Transverse colon (tissue), 4 donors: ENCODE results near the gene PASK. TPM values are rescaled to one million over a fixed set of nuclear protein-coding genes. Genes with fewer than 3 reads are reported as not detected.

Source experiments
- DNase-seq: peaks from one replicate; pipeline ENCODE4 v3.0.0-alpha.2; 2019
- H3K27ac ChIP-seq, 4 donors: fragments of 200-600 bp; sonication (generic); 2 replicates each; pipeline ENCODE4 v1.5.1; 2016 to 2018; ENCODE audit warnings: inconsistent platforms in 4 of 4
- H3K27me3 ChIP-seq: fragments of 200-600 bp; sonication (generic); 2 replicates; pipeline ENCODE4 v1.5.1; 2017; ENCODE audit warnings: inconsistent platforms
- H3K36me3 ChIP-seq, 4 donors: fragments of 200-600 bp; sonication (generic); 2 replicates each; pipeline ENCODE4 v1.5.1; 2017 to 2019; ENCODE audit warnings: inconsistent platforms in 4 of 4
- H3K4me1 ChIP-seq, 4 donors: fragments of 200-600 bp; sonication (generic); 2 replicates each; pipeline ENCODE4 v1.5.1; 2017 to 2020; ENCODE audit warnings: inconsistent platforms in 4 of 4
- H3K4me3 ChIP-seq, 4 donors: fragments of 200-600 bp; sonication (generic); 1 replicate in 1 of 4; 2 replicates in 3 of 4; pipeline versions ENCODE4 v1.5.1 to v1.6.1; 2017 to 2019; ENCODE audit warnings: inconsistent platforms in 4 of 4
- H3K9me3 ChIP-seq, 2 donors: fragments of 200-600 bp; sonication (generic); 2 replicates each; pipeline ENCODE4 v1.5.1; 2017 to 2019; ENCODE audit warnings: inconsistent platforms in 2 of 2
- EP300 ChIP-seq: sonication (generic); formaldehyde crosslinking; IDR thresholded peaks from one replicate; pipeline ENCODE4 v1.6.1; 2017; ENCODE audit warnings: antibody characterized with exemption, low read depth
- POLR2A ChIP-seq: fragments of 450-650 bp; IDR thresholded peaks from one replicate; pipeline ENCODE4 v1.6.1; 2016; ENCODE audit warnings: antibody characterized with exemption, mild to moderate bottlenecking, moderate library complexity
- POLR2AphosphoS5 ChIP-seq, 3 donors: sonication (generic); formaldehyde crosslinking; IDR thresholded peaks; one replicate each; pipeline ENCODE4 v1.6.1; 2016; ENCODE audit warnings: antibody characterized with exemption in 3 of 3
- WGBS, 2 donors: methylation state at CpG; one replicate each; pipeline ENCODE4 v1.1.5; 2018; ENCODE audit warnings: low coverage in 1 of 2; 5-methylcytosine and 5-hydroxymethylcytosine counted together
- in situ Hi-C, 4 donors: fragments of 200-750 bp; cut with MboI; loops; one replicate each; pipeline versions ENCODE4 v1.15.0 to v1.15.1; 2017; ENCODE audit warnings: low sequenced_read_pairs in 3 of 4, low pct_ligation_motif_present in 1 of 4, low pct_unique_long_range_greater_than_20kb in 1 of 4
- intact Hi-C: fragments of 100-400 bp; cut with DNase I; formaldehyde crosslinking; loops from one replicate; pipeline ENCODE4 v1.15.1; 2023; ENCODE audit warnings: low total_unique reads
- total RNA-seq, 4 donors: library from RNA; depleted of rRNA; stranded (reverse); fragments of >200 nt; gene quantifications; one replicate each; pipeline ENCODE4 v1.1.0, GENCODE V29; 2016
- TF ChIP-seq, protein P1 (sequence below), 5 experiments: fragments of 200-600 bp in 3 of 5; fragments of 450-650 bp in 2 of 5; sonication (generic) in 3 of 5; IDR thresholded peaks; 1 replicate in 2 of 5; 2 replicates in 3 of 5; pipeline ENCODE4 v1.5.1; 2016 to 2017; ENCODE audit warnings: antibody characterized with exemption in 5 of 5, inconsistent platforms in 3 of 5, mild to moderate bottlenecking in 2 of 5, moderate library complexity in 1 of 5

Gene PASK
- total RNA-seq, 4 donors from 2014 or later = 7.0 to 35.2 (median 19.1) TPM

DNA sequence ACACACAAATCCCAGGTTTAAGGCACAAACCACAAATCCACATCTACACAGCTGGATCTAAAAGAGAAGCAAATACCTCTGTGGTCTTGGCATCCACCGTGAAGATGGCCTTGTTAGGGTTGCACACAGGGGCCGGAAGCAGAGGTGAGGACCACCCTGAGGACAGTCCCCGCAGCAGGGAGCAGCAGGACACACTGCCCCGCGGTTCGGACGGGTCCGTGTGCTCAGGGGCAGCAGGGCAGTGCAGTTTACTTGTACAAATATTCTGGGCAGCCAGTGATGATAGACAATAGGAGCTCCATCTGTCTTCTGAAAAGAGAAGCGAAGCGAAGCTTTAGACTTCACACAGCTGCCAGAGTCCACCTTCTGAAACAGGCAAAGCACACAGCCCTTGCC lies 8.8 kb downstream of the PASK start:
- Histone ChIP-seq H3K27ac (no peak overlapping the region), H3K36me3 (no peaks in the 10 kb centered on the region), H3K4me1 (peaks cover 0 to 6% (median 3%) of the 10 kb centered on the region in 4 donors), H3K27me3 (no peaks in the 10 kb centered on the region), H3K4me3 (no peak overlapping the region), H3K9me3 (no peaks in the 10 kb centered on the region)
- WGBS, 2 donors = 94% methylated on average over 10 of the region's 10 CpGs; no CpG with 5 or more reads in 1 of the 2 donors
- TF ChIP-seq POLR2AphosphoS5 (IDR thresholded peaks at IDR 0.05) (no peak), POLR2A (no peak), EP300 (no peak)
- TF ChIP-seq, protein P1, sequence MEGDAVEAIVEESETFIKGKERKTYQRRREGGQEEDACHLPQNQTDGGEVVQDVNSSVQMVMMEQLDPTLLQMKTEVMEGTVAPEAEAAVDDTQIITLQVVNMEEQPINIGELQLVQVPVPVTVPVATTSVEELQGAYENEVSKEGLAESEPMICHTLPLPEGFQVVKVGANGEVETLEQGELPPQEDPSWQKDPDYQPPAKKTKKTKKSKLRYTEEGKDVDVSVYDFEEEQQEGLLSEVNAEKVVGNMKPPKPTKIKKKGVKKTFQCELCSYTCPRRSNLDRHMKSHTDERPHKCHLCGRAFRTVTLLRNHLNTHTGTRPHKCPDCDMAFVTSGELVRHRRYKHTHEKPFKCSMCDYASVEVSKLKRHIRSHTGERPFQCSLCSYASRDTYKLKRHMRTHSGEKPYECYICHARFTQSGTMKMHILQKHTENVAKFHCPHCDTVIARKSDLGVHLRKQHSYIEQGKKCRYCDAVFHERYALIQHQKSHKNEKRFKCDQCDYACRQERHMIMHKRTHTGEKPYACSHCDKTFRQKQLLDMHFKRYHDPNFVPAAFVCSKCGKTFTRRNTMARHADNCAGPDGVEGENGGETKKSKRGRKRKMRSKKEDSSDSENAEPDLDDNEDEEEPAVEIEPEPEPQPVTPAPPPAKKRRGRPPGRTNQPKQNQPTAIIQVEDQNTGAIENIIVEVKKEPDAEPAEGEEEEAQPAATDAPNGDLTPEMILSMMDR (IDR thresholded peaks at IDR 0.05) = no peak
- in situ Hi-C loops = no loop called here
- intact Hi-C loops = no loop called here
- no peak for DNase-seq

DNA sequence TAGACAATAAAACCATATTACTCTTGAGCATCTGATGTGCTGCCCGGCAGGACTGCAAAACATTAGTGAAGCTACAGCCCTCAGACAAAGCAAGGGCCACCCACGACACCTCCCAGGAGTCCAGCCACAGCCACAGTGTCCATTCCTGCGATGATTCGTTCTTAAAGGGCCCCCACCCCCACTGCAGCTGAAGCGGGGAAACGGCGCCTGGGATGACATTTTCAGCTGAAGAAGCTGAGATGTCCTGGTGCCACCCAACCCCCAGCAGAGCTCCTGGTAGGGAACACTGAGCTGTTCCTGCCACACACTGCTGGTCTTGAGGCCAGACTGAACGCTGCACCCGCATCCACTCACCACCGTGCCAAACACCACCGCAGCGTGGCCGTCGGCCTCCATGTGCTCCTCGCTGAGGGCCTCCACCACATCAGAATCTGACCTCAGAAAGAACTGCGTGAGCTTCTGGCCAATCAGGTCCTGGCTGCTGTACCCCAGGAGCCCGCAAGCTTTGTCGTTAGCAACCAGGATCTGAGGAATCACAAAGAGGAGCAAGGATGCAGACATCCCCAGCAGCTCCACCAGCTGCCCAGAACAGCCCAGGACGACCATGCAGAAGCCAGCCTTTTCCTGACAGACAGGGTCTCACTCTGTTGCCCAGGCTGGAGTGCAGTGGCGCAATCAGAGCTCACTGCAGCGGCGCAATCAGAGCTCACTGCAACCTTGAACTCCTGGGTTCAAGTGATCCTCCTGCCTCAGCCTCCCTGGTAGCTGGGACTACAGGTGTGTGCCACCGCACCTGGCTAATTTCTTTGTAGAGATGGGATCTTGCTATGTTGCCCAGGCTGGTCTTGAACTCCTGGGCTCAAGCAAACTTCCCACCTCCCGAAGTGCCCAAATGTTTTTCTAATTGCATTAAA lies 9.5 kb downstream of the PASK start:
- 73 to 96% methylated on average over 3 to 24 of the region's 24 CpGs for WGBS, 2 donors
- Histone ChIP-seq H3K9me3 (no peaks in the 10 kb centered on the region), H3K4me1 (peaks cover 0 to 6% (median 3%) of the 10 kb centered on the region in 4 donors), H3K36me3 (no peaks in the 10 kb centered on the region), H3K4me3 (no peak overlapping the region), H3K27me3 (no peaks in the 10 kb centered on the region), H3K27ac (no peak overlapping the region)
- TF ChIP-seq POLR2A (no peak), POLR2AphosphoS5 (IDR thresholded peaks at IDR 0.05) (no peak), EP300 (no peak)
- TF ChIP-seq, protein P1 (IDR thresholded peaks at IDR 0.05) = no peak
- in situ Hi-C loops (no loop called here), intact Hi-C loops (no loop called here)
- no peak for DNase-seq

DNA sequence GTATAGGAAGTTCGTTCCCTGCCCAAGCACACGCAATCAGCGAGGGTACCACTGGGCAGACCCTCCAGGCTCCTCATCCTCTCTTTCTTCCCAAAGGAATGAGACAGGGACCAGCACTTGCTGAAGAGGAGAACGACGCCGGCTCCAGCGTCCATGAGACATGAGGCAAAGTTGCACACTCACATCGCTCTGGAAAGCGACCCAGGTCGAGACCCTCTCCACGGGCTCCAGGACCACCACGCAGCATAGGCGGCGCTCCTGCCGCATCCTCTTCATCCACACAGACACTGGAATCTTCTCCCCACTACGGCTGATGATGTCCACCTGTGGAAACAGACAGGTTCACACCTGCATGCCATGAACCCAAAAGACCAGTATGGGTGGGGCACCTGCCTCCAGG lies 10.8 kb downstream of the PASK start:
- Histone ChIP-seq H3K27ac (no peak overlapping the region), H3K4me1 (peaks cover 0 to 6% (median 3%) of the 10 kb centered on the region in 4 donors), H3K9me3 (no peaks in the 10 kb centered on the region), H3K4me3 (no peak overlapping the region), H3K27me3 (no peaks in the 10 kb centered on the region), H3K36me3 (no peaks in the 10 kb centered on the region)
- intact Hi-C loops (no loop called here), in situ Hi-C loops (no loop called here)
- DNase-seq = no peak
- TF ChIP-seq, protein P1 (IDR thresholded peaks at IDR 0.05) = no peak
- TF ChIP-seq POLR2AphosphoS5 (IDR thresholded peaks at IDR 0.05) = no peak
- TF ChIP-seq EP300 = no peak
- no peak for TF ChIP-seq POLR2A
- 93 to 100% methylated on average over 1 to 16 of the region's 16 CpGs for WGBS, 2 donors

DNA sequence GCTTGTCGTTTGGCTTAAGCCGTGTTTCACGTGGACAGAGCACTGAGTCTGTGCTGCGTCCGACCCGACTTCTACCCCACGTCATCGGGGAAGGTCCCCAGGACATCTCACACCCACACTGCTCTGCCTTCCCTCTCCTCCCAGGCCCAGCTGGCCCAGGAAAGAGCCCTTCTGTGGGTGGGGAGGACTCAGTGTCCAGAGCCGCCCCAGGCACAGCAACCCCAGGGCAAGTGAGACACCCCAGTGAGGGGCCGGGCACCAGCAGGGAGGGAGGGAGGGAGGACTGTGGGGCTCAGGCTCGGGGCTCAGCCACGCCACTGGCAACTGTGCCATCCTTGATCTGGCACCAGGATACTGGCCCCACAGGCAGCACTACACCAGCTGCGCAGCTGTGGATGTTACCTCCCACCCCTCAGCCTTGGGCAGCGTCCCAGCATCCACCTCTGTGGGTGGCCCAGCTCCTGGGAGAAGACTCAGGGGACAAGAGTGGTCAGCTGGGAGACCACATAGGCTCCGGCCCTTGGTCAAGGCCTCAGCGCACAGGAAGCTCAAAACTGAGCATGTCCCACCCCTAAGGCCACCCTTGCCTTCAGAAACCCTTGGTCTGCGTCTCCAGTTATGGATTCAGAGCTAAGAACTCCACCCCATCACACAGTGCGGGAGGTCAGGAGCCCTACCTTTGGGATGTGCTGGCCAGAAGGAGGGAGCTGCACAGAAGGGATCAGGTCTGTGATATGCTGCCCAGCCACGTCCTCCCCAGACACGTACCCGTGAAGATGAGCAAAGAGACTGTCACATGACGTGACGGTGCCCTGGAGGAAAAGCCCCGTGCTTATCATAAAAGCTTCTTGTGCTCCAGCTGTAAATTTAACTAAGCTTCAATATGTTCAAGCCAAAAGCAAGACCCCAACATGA lies 11.7 kb downstream of the PASK start:
- no peak for DNase-seq
- H3K27ac ChIP-seq = no peak overlapping the region
- in situ Hi-C loops = no loop called here
- WGBS, 2 donors = 89 to 100% methylated on average over 3 to 24 of the region's 24 CpGs
- intact Hi-C loops = no loop called here
- H3K36me3 ChIP-seq = no peaks in the 10 kb centered on the region
- no peaks in the 10 kb centered on the region for H3K27me3 ChIP-seq
- H3K4me3 ChIP-seq = no peak overlapping the region
- TF ChIP-seq EP300 = no peak
- TF ChIP-seq, protein P1 (IDR thresholded peaks at IDR 0.05) = no peak
- TF ChIP-seq POLR2A = no peak
- TF ChIP-seq POLR2AphosphoS5 (IDR thresholded peaks at IDR 0.05) = no peak
- no peaks in the 10 kb centered on the region for H3K9me3 ChIP-seq
- H3K4me1 ChIP-seq = peaks cover 0 to 6% (median 3%) of the 10 kb centered on the region in 4 donors
